Measurements from ENCODE around the gene TUBB4A.
A peak's percentile ranks its signal among the peaks of the same experiment; 100 is the strongest.
"Not testable (repeated sequence)": the region's sequence is repeated elsewhere in the genome, so short reads cannot be mapped to it uniquely, and the experiment has no call there.

The TUBB4A gene

DNA sequence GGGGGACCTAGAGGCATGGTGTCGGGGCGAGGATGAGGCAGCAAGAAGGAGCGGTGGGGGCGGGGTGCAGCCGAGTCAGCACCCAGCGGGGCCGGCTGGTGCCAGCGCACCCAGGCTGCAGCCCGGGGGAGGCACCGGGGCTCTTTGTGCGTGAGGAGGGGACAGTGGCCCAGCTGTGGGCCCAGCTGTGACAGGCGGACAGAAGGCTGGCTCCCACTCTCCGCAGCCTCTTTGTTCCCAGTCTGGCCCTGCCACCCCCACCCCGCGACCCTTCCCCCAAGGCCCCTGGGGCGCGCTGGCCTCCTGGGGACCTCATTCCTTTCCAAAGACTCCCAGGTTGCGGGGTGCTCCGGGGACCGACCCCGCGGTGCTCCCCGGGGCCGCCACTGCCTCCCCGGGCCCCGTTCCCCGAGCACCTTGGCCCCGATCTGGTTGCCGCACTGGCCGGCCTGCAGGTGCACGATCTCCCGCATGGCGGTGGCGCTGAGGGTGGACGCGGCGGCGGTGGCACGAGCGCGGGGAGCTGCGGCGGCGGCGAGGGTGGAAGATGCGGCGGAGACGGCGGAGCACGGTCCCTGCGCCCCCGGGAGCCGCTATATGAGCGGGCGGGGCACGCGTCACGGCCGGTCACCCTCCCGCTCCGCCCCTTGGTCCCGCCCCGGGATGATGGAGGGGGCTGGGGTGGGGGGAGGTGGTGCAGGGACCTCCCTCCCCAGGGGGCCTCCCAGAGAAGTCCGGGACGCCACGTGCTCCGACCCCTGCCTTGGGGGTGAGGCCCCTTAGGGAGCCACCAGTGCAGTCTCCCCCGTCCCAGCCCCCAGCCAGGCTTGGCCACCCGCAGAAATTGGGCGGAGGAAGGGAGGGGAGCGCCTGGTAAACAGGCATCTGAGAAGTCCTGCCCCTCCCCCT is at the start of gene TUBB4A:
Gene TUBB4A (minus strand): TSS at position 570 of the 909 bp plus-strand sequence. CDS start 97 bp downstream, at position 473.
- no peak for DNase-seq

DNA sequence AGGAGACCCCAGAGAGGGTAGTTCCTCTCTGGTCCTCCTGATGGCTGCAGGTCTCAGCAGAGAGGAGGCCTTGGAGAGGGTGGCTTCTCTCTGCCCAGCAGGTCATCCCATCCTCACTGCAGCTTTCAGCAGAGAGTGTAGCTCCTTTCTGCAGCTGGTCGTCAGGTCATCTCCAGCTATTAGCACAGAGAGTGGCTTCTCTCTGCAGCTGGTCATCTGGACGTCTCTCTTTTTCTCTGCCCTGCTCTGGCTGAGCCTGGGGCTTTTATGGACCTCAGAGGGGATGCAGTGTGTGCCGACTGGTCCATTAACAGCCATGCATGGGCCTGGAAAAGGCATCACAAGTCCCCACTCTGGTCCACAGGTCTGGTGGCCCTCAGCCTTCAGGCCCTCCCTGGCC is 49.0 kb upstream of the TUBB4A start:
- DNase-seq: no peak

DNA sequence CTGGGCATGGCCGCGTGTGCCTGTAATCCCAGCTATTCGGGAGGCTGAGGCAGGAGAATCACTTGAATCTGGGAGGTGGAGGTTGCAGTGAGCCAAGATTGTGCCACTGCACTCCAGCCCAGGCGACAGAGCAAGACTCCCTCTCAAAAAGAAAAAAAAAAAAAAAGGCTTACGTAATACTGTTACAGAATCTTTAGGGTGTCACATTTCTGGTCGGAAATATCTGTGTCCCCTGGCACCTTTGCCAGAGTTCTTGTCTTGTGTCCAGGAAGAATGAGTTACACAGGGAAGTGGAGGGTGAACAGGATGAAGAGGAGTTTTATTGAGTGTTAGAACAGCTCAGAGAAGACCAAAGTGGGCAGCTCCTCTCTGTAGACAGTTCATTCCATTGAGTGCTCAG is 48.6 kb upstream of the TUBB4A start:
- DNase-seq: not testable (repeated sequence)

DNA sequence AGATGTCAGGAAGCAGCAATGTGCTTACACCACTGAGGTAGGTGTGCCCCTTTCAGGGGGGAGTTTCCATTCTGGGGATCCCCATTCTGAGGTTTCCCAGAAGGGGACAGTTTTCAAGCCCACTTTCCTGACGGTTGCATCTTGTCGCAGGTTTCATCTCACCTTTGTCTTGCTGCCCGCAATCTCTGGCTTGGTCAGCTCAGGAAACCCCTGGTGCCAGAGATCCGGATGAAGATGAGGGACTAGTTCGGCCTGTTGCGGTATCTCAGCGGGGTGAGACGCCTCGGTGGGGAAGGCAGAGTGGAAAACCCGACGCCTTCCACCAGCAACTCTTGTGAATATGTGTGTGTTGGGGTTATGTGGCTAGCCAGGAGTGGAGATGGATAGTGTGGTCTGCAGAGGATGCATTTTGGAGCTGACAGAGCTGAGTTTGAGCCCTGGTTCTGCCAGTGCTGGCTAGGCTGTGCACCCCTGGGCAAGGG is 41.8 kb upstream of the TUBB4A start:
- no peak for DNase-seq

DNA sequence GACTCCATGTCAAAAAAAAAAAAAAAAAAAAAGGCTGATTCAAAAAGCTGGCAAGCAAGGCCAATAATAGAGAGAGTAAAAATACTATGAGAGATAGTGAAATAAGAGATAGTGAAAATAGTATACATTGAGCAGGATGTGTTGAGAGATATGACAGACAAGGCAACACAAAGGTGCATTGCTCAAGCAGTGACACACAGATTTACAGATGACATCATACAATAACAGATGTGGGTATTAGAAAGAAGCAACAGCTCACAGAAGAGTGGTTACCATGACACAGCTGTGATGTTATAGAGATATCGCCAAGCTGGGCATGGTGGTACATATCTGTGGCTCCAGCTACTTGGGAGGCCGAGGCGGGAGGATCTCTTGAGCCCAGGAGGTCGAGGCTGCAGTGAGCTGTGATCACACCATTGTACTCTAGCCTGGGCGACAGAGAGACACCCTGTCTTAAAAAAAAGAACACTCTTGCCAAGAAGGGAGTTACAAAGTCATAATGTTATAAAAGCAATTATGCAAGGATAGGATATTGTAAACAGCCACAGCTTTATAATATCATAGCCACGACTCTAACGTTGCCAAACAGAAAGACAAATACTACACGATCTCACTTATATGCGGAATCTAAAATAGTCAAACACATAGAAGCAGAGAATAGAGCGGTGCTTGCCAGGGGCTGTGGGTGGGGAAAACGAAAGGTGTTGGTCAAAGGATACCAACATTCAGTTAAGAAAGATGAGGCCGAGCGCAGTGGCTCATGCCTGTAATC is 39.0 kb upstream of the TUBB4A start:
- no peak for DNase-seq

DNA sequence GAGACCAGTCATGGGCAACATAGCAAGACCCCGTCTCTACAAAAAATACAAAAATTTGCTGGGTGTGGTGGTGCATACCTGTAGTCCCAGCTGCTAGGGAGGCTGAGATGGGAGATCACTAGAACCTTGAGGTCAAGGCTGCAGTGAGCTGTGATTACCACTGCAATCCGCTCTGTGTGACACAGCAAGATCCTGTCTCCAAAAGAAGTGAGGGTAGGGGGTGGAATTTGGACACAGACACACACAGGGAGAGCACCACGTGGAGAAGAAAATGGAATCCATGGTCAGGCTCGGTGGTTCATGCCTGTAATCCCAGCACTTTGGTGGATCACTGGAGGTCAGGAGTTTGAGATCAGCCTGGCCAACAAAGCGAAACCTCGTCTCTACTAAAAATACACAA is 37.4 kb upstream of the TUBB4A start:
- no peak for DNase-seq

DNA sequence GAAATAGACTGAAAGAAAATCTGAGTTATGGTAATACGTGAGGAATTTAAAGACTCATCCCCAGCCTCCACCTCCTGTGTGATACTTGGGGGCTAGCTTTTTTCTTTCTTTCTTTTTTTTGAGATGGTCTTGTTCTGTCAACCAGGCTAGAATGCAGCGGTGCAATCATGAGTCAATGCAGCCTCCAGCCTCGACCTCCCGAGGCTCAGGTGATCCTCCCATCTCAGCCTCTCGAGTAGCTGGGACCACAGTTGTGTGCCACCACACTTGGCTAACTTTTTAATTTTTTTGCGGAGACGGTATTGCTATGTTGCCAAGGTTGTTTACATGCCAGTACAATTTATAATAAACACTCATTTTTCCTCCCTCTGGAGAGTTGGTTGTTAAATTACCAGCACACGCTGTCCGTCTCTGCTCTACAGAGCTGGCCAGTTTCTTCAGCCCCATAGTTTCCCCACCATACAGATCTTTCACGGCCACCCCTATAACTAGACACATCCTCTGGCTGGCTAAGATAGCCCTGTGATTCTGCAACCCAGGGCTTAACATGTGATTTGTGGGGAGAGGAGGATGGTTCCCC is 33.5 kb upstream of the TUBB4A start:
- DNase-seq: no peak

DNA sequence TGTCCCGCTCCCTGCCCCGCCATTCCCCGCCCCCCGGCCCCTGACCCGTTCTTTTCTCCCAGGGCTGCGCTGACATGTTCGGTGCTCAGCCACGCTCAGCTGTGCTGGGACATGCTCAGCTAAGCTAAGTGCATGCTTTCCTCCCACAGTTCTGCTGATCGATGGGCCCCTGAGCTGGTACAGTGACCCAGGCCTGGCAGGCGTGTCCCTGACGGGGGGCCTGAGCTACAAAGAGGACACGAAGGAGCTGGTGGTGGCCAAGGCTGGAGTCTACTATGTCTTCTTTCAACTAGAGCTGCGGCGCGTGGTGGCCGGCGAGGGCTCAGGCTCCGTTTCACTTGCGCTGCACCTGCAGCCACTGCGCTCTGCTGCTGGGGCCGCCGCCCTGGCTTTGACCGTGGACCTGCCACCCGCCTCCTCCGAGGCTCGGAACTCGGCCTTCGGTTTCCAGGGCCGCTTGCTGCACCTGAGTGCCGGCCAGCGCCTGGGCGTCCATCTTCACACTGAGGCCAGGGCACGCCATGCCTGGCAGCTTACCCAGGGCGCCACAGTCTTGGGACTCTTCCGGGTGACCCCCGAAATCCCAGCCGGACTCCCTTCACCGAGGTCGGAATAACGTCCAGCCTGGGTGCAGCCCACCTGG is 32.5 kb upstream of the TUBB4A start:
- DNase-seq: no peak

DNA sequence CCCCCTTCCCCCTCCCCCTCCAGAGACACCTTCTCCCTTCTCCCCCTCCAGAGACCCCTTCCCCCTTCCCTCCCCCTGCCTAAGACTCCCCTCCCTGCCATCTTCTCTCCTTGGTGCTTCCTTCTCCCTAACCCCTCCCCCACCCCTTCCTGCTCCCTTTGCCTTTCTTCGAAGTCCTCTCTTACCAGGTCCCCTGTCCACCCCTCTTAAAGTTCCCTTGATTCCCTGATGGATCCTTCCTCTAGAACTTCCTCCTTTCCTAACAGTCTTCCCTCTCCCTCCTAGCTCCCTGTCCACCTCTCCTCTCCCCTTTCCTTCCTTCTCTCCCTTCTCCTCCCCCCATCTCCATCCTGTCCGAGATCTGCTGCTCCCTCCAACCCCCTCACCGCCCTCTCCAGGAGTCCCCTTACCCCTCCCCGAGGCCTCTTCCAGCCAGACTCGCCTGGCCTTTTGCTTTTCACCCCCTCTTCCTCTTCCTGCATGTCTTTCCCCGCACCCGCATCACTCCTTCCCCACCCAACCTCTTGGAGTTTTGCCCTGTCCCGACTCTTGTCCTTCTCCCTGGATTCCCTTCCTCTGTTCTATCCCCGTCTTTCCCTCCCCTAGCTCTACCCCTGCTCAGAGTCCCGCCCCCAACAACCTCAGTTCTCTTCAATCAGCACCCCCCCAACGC is 31.8 kb upstream of the TUBB4A start:
- no peak for DNase-seq

DNA sequence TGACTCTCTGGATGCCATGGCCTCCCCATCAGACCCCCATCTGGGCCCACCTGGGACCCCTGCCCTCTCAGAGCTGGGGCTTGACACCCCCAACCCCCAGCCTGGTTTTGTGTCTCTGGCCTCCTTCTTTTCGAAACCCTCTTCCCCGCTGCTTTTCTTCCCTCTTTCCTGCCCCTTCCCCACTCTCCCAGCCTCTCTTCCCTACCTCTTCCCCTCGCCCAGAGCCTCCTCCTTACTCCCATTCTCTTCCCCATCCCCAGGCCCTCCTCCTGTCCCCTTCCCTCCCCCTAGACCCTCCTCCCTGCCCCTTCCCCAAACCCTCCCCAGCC is 30.9 kb upstream of the TUBB4A start:
- DNase-seq: no peak

DNA sequence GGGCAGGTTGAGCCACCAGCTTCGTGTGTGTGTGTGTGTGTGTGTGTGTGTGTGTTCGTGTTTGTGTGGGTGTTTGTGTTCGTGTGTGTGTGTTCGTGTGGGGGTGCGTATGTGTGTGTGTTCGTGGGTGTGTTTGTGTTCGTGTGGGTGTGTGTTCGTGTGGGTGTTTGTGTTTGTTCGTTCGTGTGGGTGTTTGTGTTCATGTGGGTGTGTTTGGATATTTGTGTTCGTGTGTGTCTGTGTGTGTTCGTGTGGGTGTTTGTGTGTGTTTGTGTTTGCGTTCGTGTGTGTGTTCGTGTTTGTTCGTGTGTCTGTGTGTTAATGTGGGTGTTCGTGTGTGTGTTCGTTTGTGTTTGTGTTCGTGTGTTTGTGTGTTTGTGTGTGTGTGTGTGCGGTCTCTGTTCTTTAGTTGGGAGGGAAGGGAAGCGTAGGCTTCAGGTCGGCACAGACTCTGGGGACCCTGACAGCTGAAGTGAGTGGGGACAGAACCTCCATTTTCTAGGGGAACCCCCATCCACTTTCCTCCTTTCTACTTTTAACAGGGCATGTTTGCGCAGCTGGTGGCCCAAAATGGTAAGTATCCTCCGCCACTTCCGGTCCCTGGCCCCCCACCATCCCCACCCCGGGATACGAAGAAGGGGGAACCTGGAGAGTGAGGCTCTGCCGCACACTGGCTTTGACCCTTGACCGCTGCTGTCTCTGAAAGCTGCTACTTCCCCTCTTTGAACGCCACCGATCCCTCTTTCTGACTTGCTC is 30.3 kb upstream of the TUBB4A start:
- DNase-seq: no peak

DNA sequence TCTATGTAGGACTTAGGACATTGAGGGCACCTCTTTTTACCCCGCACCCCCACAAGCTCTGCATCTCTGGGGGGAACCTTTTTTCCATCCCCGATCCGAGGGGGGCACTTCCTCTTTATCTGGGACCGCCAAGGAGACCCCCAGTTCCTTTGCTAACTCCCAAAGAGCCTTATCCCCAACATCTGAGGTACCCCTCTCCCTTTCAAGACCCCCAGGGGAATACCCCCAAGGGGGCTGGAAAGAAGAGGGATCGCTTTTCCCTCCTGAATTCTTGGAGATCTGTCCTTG is 29.8 kb upstream of the TUBB4A start:
- no peak for DNase-seq

DNA sequence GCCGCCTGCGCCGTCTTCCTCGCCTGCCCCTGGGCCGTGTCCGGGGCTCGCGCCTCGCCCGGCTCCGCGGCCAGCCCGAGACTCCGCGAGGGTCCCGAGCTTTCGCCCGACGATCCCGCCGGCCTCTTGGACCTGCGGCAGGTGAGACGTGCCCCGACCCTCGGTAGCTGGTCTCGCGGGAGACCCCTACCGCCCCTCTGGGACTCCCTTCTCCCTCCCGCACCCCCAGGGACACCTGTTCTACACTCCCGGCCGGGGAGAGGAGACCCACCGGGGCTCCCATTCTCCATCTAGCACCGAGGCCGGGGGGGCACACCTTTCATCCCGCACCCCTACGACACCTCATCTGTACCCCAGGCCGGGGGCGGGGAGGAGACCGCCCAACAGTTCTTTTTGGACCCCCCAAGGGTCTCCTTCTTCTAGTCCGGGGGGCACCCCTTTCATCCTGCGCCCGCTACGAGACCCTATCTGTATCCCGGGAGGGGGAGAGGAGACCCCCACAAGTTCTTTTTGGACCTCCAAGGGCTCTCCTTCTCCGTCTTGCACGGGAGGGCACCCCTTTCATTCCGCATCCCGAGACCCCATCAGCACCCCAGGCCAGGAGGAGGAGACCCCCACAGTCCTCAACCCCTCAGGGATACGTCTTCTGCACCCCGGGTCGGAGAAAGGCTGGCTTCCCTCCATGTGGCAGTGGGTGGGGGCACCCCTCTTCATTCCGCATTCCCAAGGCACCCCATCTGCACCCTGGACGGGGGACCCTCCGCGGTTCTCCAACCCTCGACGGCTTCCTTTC is 29.2 kb upstream of the TUBB4A start:
- DNase-seq: no peak

DNA sequence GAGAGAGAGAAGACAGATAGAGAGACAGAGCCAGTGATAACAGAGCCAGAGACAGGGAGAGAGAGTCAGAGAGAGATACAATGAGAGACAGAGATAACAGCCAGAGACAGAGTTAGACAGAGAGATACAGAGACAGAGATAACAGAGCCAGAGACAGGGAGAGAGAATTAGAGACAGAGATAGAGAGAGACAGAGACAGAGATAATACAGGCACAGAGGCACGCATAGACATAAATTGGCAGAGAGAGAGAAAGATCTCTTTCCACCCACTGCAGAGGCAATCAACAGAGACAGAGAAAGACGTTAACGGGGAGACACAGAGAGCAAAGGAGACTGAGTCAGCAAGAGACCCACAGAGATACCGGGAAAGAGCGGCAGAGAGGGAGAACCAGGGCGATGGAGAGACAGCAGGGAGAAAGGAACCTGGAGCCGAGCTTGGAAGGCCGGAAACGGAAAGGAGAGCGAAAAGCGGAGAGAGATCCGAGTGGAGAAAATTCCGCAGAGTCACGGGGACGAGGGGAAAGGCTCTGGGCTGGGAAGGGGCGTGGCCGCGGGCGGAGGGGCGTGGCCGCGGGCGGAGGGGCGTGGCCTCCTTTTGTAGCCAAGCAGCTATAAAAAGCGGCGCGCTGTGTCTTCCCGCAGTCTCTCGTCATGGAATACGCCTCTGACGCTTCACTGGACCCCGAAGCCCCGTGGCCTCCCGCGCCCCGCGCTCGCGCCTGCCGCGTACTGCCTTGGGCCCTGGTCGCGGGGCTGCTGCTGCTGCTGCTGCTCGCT is 28.5 kb upstream of the TUBB4A start, which contains the start of gene TNFSF9:
Gene TNFSF9 (plus strand): TSS at position 641 of the 777 bp plus-strand sequence. CDS start 11 bp downstream, at position 652.
- peak; percentile 33 to 35 for DNase-seq

DNA sequence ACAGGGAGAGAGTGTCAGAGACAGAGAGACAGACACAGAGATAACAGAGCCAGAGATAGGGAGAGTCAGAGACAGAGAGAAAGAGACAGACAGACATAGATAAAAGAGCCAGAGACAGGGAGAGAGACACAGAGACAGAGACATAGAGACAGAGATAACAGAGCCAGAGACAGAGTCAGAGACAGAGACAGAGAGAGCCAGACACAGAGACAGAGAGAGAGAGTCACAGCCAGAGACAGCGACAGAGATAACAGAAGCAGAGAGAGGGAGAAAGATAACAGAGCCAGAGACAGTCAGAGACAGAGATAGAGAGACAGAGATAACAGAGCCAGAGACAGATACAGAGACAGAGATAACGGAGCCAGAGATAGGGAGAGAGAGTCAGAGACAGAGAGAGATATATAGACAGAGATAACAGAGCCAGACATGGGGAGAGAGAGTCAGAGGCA is 27.9 kb upstream of the TUBB4A start:
- DNase-seq: no peak

DNA sequence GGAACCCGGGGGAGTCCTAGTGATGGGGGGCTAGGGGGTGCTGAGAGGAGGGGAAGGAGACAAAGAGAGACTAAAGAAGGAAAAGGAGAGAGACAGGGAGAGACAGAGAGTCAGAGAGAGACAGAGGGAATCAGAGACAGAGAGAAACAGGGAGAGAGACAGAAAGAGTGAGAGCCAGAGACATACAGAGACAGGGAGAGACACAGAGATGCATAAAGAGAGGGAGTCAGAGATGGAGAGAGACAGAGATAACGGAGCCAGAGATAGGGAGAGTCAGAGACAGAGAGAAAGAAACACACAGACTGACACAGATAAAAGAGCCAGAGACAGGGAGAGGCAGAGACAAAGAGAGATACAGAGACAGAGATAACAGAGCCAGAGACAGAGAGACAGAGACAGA is 27.2 kb upstream of the TUBB4A start:
- no peak for DNase-seq

DNA sequence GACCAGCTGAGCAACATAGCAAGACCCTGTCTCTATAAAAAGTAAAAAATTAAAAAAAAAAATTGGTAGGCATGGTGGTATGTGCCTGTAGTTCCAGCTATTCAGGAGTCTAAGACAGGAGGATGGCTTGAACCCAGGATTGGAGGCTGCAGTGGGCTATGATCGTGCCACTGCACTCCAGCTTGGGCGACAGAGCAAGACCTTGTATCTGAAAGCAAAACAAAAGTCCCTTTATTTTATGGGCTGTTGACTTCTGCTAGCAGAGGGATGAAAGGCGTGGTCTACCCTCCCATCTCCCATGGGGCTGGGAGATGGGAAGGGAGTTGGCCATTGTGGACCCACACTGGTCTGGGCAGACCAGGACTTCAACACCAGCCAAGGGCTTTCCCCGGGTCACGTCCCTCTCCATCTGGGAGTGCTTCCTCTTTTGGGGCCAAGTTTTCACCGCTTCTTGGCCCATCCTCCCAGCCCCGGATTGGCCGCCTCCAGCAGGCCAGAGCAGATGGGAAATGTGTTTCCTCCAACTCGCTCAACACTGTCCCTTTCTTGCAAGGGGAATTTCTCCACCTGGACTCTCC is 26.5 kb upstream of the TUBB4A start:
- no peak for DNase-seq

DNA sequence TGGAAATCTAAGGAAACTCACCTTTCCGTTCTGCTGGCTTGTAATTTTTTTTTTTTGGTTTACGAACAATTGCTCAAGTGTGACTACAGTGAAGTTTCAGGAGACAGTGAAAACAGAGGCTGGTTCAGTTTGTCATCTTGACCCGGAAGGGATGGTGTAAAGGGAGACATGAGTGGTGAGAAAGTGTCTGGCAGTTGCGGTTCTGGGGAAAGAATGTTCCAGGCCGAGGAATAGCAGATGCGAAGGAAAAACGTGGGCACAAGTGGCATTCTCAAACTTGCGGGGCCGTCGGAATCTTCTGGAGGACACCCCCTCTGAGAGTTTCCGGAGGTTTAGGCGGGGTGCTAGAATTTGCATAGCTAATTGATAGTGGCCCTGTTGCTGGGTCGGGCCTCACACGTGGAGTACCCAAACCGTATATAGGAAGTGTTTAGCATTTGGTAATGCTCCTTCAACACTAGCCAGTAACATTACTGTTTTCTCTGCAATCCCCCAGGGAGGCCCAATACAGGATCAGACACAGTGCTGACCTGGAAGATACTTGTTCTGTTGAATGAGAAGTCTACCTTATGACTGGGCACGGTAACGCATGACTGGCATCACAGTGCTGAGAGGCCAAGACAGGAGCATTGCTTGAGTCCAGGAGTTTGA is 25.9 kb upstream of the TUBB4A start:
- no peak for DNase-seq

DNA sequence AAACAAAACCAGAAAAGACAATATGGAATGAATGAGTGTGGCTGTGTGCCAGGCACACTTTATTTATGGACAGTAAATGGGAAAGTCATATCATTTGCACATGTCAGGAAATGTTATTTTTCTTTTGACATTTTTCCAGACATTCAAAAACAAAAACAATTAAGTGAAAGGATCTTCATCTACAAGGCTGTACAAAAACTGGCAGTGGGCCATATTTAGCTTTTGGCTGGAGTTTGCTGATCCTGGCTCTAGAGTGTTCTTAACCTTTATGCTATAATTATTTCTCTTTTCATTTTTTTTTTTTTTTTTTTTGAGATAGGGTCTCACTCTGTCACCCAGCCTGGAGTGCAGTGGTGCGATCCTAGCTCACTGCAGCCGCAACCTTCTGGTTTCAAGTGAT is 22.2 kb upstream of the TUBB4A start:
- DNase-seq: no peak

All from NCI-H2081 (cell line).